ENCODE results near the gene MMP8. TPM values are rescaled to one million over a fixed set of nuclear protein-coding genes. Genes with fewer than 3 reads are reported as not detected.

MMP8 gene
- total and polyA plus RNA-seq, 10 of the 15 experiments (the other 5 are each of a cell fraction or from before 2014, with no cell fraction given) = 0.01 TPM; not detected in 9

DNA sequence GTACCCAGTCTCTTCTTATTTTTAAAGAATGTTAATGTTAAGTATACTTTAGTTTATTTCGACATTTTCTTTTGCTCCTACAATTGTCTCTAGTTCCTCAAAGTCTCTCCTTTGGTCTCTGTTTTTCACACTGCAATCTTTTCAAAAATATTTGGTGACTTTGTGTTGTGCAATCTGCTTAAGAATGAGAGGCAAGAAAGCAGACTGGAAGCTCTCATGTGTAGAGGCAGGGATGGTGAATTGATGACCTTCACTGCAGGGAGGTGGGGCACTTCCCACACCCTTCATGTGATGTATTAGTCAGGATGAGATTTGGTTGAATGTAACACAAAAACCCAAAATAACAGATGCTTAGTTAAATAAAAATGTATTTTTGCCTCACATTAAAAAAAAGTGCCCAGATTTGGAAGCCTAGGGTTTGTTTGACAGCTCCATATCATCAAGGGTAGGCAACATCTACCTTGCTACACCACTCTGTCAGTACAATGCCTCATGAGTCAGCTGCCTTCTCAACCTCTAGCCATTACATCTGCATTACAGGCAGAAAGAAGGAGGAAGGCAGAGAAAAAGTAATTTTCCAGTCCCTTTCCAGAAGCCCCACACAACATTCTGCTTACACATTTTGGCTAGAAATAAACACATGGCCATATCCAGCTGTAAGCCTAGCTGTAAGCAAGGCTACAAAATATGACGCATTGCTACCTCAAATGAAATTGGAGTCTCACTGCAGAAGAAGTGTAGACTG lies 15.4 kb downstream of the MMP8 start:
- Histone ChIP-seq H3K27me3 (replicated peaks in 1 of 2; ENCODE audit: control insufficient read depth in 2 of 2, insufficient read depth in 2 of 2, low read length in 1 of 2) (peaks cover 0 to 2% of the 10 kb centered on the region in 2 experiments; a peak in 2 of 4 replicates), H3K79me2 (ENCODE audit: control insufficient read depth, insufficient read depth, low read length) (no peaks in the 10 kb centered on the region), H3K4me1 (ENCODE audit: control insufficient read depth, insufficient read depth, low read length) (no peaks in the 10 kb centered on the region), H3K4me2 (ENCODE audit: control insufficient read depth, insufficient read depth) (no peak overlapping the region), H4K20me1 (ENCODE audit: control insufficient read depth, insufficient read depth) (no peaks in the 10 kb centered on the region), H3K27ac (ENCODE audit: control insufficient read depth, insufficient read depth) (no peak overlapping the region), H3K9ac (ENCODE audit: control insufficient read depth, insufficient read depth, low read length) (no peak overlapping the region), H3K9me3 (replicated peaks; ENCODE audit: control insufficient read depth, insufficient read depth, low read length) (no peaks in the 10 kb centered on the region), H3K36me3 (ENCODE audit: control insufficient read depth in 2 of 2, insufficient read depth in 2 of 2, low read length in 1 of 2) (no peaks in the 10 kb centered on the region), H2AFZ (ENCODE audit: control insufficient read depth, low read depth, low read length) (no peak overlapping the region), H3K4me3 (no peak overlapping the region)
- ATAC-seq (no peak), DNase-seq (ENCODE audit: low read depth, low spot score) (no peak), FAIRE-seq (no peak)
- in situ Hi-C loops (cut with MboI) = no loop called here
- 42% methylated on average over 2 of the region's 2 CpGs for WGBS (ENCODE audit: insufficient coverage, insufficient replicate concordance, low lambda C conversion rate, missing lambda C conversion rate)
- BruUV-seq (replicated peaks) = no TSS peak
- ChIA-PET RAD21 (ENCODE audit: unreplicated experiment) (interaction anchor here (0.6 kb wide), 1 partner anchor 89 kb away, joined by 3 read pairs; no protein-coding TSS in a partner anchor), CTCF (interaction anchor here (1.4 kb wide), 1 partner anchor 24 kb away, joined by 3 read pairs; no protein-coding TSS in a partner anchor), POLR2A (no interaction called here), SMC1A (ENCODE audit: uncharacterized antibody, unreplicated experiment) (interaction anchor here (0.5 to 1.2 kb wide), 3 partner anchors 32 to 635 kb away, joined by 3 to 4 read pairs (median 3); no protein-coding TSS in a partner anchor)
- TF ChIP-seq RAD21 (IDR thresholded peaks at IDR 0.05; ENCODE audit: insufficient read depth, low read depth, low read length) (no peak), ZBED1 (IDR thresholded peaks at IDR 0.05; ENCODE audit: borderline replicate concordance) (no peak), ZNF207 (IDR thresholded peaks at IDR 0.05; ENCODE audit: borderline replicate concordance) (no peak), TCF3 (IDR thresholded peaks at IDR 0.05; ENCODE audit: borderline replicate concordance, insufficient read depth, low read depth, low read length) (no peak), SUPT20H (IDR thresholded peaks at IDR 0.05; ENCODE audit: borderline replicate concordance, control insufficient read depth, low read depth, low read length) (no peak), CEBPB (IDR thresholded peaks at IDR 0.05; ENCODE audit: borderline replicate concordance in 1 of 2, low read depth in 2 of 2, low read length in 2 of 2) (no peak), BCL11A (IDR thresholded peaks at IDR 0.05; ENCODE audit: low read depth, low read length) (no peak), EED (IDR thresholded peaks at IDR 0.05; ENCODE audit: low read depth) (no peak), SREBF1 (IDR thresholded peaks at IDR 0.05; ENCODE audit: low read length) (no peak), WRNIP1 (IDR thresholded peaks at IDR 0.05; ENCODE audit: borderline replicate concordance, low read depth, low read length) (no peak)
- TF ChIP-seq, protein P1, sequence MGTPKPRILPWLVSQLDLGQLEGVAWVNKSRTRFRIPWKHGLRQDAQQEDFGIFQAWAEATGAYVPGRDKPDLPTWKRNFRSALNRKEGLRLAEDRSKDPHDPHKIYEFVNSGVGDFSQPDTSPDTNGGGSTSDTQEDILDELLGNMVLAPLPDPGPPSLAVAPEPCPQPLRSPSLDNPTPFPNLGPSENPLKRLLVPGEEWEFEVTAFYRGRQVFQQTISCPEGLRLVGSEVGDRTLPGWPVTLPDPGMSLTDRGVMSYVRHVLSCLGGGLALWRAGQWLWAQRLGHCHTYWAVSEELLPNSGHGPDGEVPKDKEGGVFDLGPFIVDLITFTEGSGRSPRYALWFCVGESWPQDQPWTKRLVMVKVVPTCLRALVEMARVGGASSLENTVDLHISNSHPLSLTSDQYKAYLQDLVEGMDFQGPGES (IDR thresholded peaks at IDR 0.05) = no peak
- TF ChIP-seq, protein P2, sequence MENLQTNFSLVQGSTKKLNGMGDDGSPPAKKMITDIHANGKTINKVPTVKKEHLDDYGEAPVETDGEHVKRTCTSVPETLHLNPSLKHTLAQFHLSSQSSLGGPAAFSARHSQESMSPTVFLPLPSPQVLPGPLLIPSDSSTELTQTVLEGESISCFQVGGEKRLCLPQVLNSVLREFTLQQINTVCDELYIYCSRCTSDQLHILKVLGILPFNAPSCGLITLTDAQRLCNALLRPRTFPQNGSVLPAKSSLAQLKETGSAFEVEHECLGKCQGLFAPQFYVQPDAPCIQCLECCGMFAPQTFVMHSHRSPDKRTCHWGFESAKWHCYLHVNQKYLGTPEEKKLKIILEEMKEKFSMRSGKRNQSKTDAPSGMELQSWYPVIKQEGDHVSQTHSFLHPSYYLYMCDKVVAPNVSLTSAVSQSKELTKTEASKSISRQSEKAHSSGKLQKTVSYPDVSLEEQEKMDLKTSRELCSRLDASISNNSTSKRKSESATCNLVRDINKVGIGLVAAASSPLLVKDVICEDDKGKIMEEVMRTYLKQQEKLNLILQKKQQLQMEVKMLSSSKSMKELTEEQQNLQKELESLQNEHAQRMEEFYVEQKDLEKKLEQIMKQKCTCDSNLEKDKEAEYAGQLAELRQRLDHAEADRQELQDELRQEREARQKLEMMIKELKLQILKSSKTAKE (IDR thresholded peaks at IDR 0.05; ENCODE audit: low read depth, poor library complexity, severe bottlenecking) = no peak
- TF ChIP-seq, protein P3, sequence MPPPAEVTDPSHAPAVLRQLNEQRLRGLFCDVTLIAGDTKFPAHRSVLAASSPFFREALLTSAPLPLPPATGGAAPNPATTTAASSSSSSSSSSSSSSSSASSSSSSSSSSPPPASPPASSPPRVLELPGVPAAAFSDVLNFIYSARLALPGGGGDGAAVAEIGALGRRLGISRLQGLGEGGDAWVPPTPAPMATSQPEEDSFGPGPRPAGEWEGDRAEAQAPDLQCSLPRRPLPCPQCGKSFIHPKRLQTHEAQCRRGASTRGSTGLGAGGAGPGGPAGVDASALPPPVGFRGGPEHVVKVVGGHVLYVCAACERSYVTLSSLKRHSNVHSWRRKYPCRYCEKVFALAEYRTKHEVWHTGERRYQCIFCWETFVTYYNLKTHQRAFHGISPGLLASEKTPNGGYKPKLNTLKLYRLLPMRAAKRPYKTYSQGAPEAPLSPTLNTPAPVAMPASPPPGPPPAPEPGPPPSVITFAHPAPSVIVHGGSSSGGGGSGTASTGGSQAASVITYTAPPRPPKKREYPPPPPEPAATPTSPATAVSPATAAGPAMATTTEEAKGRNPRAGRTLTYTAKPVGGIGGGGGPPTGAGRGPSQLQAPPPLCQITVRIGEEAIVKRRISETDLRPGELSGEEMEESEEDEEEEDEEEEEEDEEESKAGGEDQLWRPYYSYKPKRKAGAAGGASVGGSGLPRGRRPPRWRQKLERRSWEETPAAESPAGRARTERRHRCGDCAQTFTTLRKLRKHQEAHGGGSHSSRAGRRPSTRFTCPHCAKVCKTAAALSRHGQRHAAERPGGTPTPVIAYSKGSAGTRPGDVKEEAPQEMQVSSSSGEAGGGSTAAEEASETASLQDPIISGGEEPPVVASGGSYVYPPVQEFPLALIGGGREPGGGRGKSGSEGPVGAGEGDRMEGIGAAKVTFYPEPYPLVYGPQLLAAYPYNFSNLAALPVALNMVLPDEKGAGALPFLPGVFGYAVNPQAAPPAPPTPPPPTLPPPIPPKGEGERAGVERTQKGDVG (CRISPR knock-in tag; IDR thresholded peaks at IDR 0.05) = no peak
- intact Hi-C loops (cut with micrococcal nuclease; ENCODE audit: unreplicated experiment) = no loop called here

Data from GM12878 (cell line).